ENCODE data around the gene HOMEZ. TPM values are rescaled to one million over a fixed set of nuclear protein-coding genes. Genes with fewer than 3 reads are reported as not detected.
"Not testable (repeated sequence)": the region's sequence is repeated elsewhere in the genome, so short reads cannot be mapped to it uniquely, and the experiment has no call there.

The HOMEZ gene
- total RNA-seq, 4 donors from 2014 or later: 13.0 to 16.5 (median 15.0) TPM

DNA sequence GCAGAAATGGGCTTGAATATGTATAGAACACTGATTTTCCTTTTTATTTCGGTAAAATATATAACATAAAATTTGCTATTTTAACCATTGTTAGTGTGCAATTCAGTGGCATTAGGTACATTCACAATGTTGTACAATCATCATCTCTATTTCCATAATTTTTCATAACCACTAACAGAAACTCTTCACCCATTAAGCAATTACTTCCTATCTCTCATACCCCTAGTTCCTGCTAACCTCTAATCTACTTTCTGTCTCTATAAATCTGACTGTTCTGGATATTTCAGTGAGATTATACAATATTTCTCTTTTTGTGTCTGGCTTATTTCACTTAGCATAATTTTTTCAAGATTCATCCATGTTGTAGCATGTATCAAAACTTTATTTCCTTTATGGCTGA is 57.1 kb downstream of the HOMEZ start:
- H3K27ac ChIP-seq: no peak overlapping the region
- 95 to 96% methylated on average over 1 of the region's 1 CpG for WGBS, 2 donors
- H3K27me3 ChIP-seq: no peaks in the 10 kb centered on the region
- no peaks in the 10 kb centered on the region for H3K36me3 ChIP-seq
- H3K9me3 ChIP-seq: no peaks in the 10 kb centered on the region
- no peak overlapping the region for H3K4me3 ChIP-seq (replicated peaks in 1 of 3)
- peaks cover 2 to 7% of the 10 kb centered on the region in 2 donors for H3K4me1 ChIP-seq
- no peak for TF ChIP-seq POLR2A (IDR thresholded peaks at IDR 0.05)
- TF ChIP-seq, protein P1, sequence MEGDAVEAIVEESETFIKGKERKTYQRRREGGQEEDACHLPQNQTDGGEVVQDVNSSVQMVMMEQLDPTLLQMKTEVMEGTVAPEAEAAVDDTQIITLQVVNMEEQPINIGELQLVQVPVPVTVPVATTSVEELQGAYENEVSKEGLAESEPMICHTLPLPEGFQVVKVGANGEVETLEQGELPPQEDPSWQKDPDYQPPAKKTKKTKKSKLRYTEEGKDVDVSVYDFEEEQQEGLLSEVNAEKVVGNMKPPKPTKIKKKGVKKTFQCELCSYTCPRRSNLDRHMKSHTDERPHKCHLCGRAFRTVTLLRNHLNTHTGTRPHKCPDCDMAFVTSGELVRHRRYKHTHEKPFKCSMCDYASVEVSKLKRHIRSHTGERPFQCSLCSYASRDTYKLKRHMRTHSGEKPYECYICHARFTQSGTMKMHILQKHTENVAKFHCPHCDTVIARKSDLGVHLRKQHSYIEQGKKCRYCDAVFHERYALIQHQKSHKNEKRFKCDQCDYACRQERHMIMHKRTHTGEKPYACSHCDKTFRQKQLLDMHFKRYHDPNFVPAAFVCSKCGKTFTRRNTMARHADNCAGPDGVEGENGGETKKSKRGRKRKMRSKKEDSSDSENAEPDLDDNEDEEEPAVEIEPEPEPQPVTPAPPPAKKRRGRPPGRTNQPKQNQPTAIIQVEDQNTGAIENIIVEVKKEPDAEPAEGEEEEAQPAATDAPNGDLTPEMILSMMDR (IDR thresholded peaks at IDR 0.05): no peak
- DNase-seq: no peak
- intact Hi-C loops (cut with DNase I): no loop called here

DNA sequence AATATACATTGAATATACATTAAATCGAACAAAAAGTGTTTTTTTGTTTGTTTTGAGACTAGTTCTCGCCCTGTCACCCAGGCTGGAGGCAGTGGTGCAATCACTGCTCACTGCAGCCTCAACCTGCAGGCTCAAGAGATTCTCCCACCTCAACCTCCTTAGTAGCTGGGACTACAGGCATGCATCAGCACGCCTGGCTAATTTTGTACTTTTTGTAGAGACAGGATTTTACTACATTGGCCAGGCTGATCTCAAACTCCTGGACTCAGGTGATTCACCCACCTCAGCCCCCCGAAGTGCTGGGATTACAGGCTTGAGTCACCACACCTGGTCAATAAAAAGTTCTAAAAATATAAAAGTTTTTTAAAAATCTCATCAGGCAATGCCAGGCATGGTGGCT is 58.4 kb downstream of the HOMEZ start:
- Histone ChIP-seq H3K4me3 (replicated peaks in 1 of 3) (no peak overlapping the region), H3K27me3 (no peaks in the 10 kb centered on the region), H3K27ac (no peak overlapping the region), H3K36me3 (no peaks in the 10 kb centered on the region), H3K4me1 (peaks cover 0 to 5% of the 10 kb centered on the region in 2 donors), H3K9me3 (no peaks in the 10 kb centered on the region)
- intact Hi-C loops (cut with DNase I): no loop called here
- WGBS, 2 donors: 63 to 72% methylated on average over 4 of the region's 4 CpGs
- TF ChIP-seq POLR2A (IDR thresholded peaks at IDR 0.05): no peak
- TF ChIP-seq, protein P1 (IDR thresholded peaks at IDR 0.05): no peak
- no peak for DNase-seq

DNA sequence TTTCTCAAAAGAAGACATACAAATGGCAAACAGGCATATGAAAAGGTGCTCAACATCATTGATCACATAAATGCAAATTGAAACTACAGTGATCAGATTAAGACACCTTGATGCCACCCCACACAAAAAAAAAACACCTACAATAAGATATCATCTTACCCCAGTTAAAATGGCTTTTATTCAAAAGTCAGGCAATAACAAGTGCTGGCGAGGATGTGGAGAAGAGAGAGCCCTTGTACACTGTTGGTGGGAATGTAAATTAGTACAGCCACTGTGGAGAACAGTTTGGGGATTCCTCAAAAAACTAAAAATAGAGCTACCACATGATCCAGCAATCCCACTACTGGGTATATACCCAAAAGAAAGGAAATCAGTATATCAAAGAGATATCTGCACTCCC is 61.0 kb downstream of the HOMEZ start:
- 91 to 98% methylated on average over 1 of the region's 1 CpG for WGBS, 2 donors
- H3K4me1 ChIP-seq; H3K27me3 ChIP-seq; H3K9me3 ChIP-seq; intact Hi-C loops (cut with DNase I); H3K4me3 ChIP-seq (replicated peaks in 1 of 3); H3K27ac ChIP-seq; H3K36me3 ChIP-seq; DNase-seq: not testable (repeated sequence)

Small RNAs within 50 kb of the gene (small RNA-seq; reads per million reads assigned to genes)
- not detected for gene AL049829.1
- not detected for gene RNU6-1046P

Other genes starting within 250 kb of the HOMEZ start
- not detected for gene PSMB11, start 243.9 kb downstream of the HOMEZ start, total RNA-seq
- gene CDH24, start 228.6 kb downstream of the HOMEZ start, total RNA-seq: 1 to 10 TPM; 2.9 to 7.8 (median 5.6) TPM
- 100 to 1,000 TPM; 143 to 195 (median 152) TPM for gene ACIN1, start 191.0 kb downstream of the HOMEZ start, total RNA-seq
- gene C14orf119, start 190.6 kb downstream of the HOMEZ start, total RNA-seq: 10 to 100 TPM; 21.3 to 37.1 (median 28.9) TPM
- under 1 TPM in 1 of 4 donors, not detected in 3; 0.11 TPM for gene CIROP, start 181.1 kb downstream of the HOMEZ start, total RNA-seq
- not detected for gene CEBPE, start 166.9 kb downstream of the HOMEZ start, total RNA-seq
- gene SLC7A8, start 102.5 kb downstream of the HOMEZ start, total RNA-seq: 10 to 100 TPM; 44.2 to 79.4 (median 53.1) TPM
- gene RNF212B, start 48.2 kb downstream of the HOMEZ start, total RNA-seq: under 1 TPM in 1 of 4 donors, not detected in 3; 0.40 TPM
- gene PPP1R3E, start 16.7 kb upstream of the HOMEZ start, total RNA-seq: 10 to 100 TPM; 12.6 to 14.5 (median 13.9) TPM
- gene BCL2L2, start 20.7 kb upstream of the HOMEZ start, total RNA-seq: 10 to 100 TPM; 37.3 to 52.8 (median 46.1) TPM
- 10 to 100 TPM; 37.9 to 74.6 (median 60.5) TPM for gene PABPN1, start 35.3 kb upstream of the HOMEZ start, total RNA-seq
- gene SLC22A17, start 66.8 kb upstream of the HOMEZ start, total RNA-seq: 10 to 100 TPM; 27.5 to 94.2 (median 53.7) TPM
- gene EFS, start 79.0 kb upstream of the HOMEZ start, total RNA-seq: 10 to 100 TPM in 1 of 4 donors, 1 to 10 TPM in 3; 7.0 to 12.9 (median 8.6) TPM
- not detected for gene IL25, start 86.7 kb upstream of the HOMEZ start, total RNA-seq
- gene CMTM5, start 90.9 kb upstream of the HOMEZ start, total RNA-seq: 1 to 10 TPM in 1 of 4 donors, not detected in 3; 1.5 TPM
- not detected for gene MYH6, start 122.1 kb upstream of the HOMEZ start, total RNA-seq
- under 1 TPM in 1 of 4 donors, not detected in 3; 0.27 TPM for gene MYH7, start 149.5 kb upstream of the HOMEZ start, total RNA-seq
- gene NGDN, start 183.6 kb upstream of the HOMEZ start, total RNA-seq: 10 to 100 TPM; 31.3 to 51.1 (median 39.7) TPM